Fibroblast of mammary gland (primary cell): Measurements from ENCODE around the gene ABHD12B.

Experiments
- DNase-seq: peaks from one replicate; pipeline ENCODE4 v3.0.0-alpha.2; 2010; ENCODE audit warnings: low read depth
- H3K4me3 ChIP-seq: 2 replicates; pipeline ENCODE4 v1.5.1; 2011; ENCODE audit warnings: low read depth, mild to moderate bottlenecking, low read length, moderate library complexity; ENCODE audit not compliant: control insufficient read depth
- CTCF ChIP-seq: conservative IDR thresholded peaks from 2 replicates; pipeline ENCODE4 v1.5.1; 2011; ENCODE audit warnings: low read depth, low read length, inconsistent platforms; ENCODE audit not compliant: control insufficient read depth, insufficient read depth

ABHD12B gene

GRCh38 chr14:50844391-50844790 is 27.5 kb upstream of the ABHD12B start:
- TF ChIP-seq CTCF, result no peak

GRCh38 chr14:50845166-50845565 is 26.7 kb upstream of the ABHD12B start:
- DNase-seq, result no peak
- H3K4me3 ChIP-seq, result no peak overlapping the region
- no peak for TF ChIP-seq CTCF

More at GRCh38 chr14:50844391-50844790, 27.5 kb upstream of the ABHD12B start:
- DNase-seq, result no peak
- no peak overlapping the region for H3K4me3 ChIP-seq

GRCh38 chr14:50846226-50846880 is 25.5 kb upstream of the ABHD12B start:
- DNase-seq, result peak; percentile 73
- H3K4me3 ChIP-seq, result no peak overlapping the region
- TF ChIP-seq CTCF, result no peak

GRCh38 chr14:50853891-50854290 is 18.0 kb upstream of the ABHD12B start:
- DNase-seq, result no peak
- no peak overlapping the region for H3K4me3 ChIP-seq
- TF ChIP-seq CTCF, result no peak

- no peak for TF ChIP-seq CTCF
- no peak overlapping the region for H3K4me3 ChIP-seq
- DNase-seq, result no peak
These were observed 17.3 kb upstream of the ABHD12B start for GRCh38 chr14:50854521-50854920.

GRCh38 chr14:50855558-50855957 is 16.3 kb upstream of the ABHD12B start:
- DNase-seq, result no peak
- no peak overlapping the region for H3K4me3 ChIP-seq
- peak; percentile 13 for TF ChIP-seq CTCF

GRCh38 chr14:50856660-50857059 is 15.2 kb upstream of the ABHD12B start:
- TF ChIP-seq CTCF, result no peak
- H3K4me3 ChIP-seq, result no peak overlapping the region
- DNase-seq, result no peak
